ENCODE measurements around the gene AGAP3.
"Not testable (repeated sequence)": the region's sequence is repeated elsewhere in the genome, so short reads cannot be mapped to it uniquely, and the experiment has no call there.

Gene AGAP3

DNA sequence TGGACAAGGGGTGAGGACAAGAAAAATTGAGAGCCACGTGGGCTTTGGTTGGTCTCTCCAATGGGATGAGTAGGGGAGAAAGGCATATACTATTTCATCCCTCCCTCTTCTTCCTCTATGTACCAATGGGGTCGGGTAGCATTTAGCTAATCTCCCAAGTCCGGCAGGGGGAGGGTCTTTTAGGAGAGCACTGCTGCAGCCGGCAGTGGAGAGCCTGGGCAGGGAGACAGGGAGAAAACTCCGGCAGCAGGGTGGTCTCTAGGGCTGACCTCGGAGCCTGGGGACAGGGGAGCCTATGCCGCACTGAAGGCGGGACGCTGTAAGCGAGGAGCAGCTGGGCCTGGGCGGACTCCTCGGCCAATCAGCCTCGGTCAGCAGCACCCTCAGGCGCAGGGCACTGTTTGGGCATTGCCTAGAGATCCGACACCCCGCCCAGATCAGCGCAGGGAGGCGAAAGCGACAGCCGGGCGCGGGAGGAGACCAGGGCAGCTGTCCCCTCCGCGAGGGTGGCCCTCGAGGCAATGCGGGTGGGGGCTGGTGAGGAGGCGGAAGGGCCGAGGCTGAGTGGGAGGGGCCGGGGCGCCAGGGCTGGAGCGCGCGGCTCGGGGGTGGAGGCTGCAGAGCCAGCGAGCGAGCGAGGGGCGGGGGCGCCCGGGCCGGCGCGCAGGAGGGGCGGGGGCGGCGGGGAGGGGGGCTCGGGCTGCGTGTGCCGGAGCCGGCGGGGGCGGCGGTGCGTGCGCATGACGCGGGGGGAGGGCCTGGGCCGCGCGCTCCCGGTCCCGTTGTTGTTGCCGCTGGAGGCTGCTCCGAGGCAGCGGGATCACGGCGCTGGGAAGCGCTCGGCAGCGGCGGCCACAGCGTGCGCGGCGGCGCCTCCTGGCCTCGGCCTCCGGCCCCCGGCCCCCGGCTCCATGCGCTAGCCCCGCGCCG is at the start of gene AGAP3:
AGAP3 (plus strand) TSS at position 785 of the 930 bp plus-strand sequence. CDS start 267 bp downstream, outside the sequence.
- TF ChIP-seq POLR2A (IDR thresholded peaks at IDR 0.05; ENCODE audit: low read length) (peak; percentile 51), GATA1 (IDR thresholded peaks at IDR 0.05; ENCODE audit: low read depth, low read length) (no peak)
- DNase-seq: peak; percentile 81

- peak; percentile 34 for TF ChIP-seq GATA1 (IDR thresholded peaks at IDR 0.05; ENCODE audit: low read depth, low read length)
- peak; percentile 94 for TF ChIP-seq POLR2A (IDR thresholded peaks at IDR 0.05; ENCODE audit: low read length)
- DNase-seq: peak; percentile 97
These were observed 47.1 kb upstream of the AGAP3 start for GRCh38 chr7:151038951-151039849.

DNA sequence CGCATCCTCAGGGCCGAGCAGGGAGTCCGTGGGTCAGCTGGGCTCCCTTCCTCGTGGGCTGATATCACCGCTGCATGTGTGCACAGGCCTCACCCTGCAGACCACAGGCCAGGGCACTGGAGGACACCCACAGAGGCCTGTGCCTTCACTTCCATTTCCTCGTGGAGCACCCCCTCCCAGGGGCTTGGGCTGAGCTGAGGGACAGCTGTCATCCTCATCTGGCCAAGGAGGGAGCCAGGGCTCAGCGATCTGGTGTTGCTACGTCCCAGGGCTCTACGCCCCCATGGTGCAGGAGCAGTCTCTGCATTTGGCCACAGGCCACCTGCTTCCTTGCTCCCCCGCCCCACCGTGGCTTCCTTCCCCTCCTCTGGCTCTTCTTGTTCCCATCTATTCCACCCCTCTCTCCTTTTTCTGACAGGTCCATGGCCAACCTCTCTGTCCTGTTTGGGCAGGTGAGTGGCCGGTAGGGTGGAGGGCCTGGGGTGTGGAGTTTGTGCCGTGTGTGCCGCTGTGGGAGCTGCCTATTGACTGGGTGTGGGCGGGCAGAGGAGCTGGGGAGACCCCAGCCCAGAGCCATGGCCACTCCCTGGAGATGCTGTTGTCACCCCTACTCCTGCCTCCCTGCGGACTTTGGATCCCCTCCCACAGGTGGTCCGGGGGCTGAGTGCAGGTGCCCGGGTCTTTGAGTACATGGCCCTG is 46.3 kb upstream of the AGAP3 start:
- DNase-seq: peak in 1 of 2 experiments; percentile 82
- TF ChIP-seq GATA1 (IDR thresholded peaks at IDR 0.05; ENCODE audit: low read depth, low read length) (no peak), POLR2A (IDR thresholded peaks at IDR 0.05; ENCODE audit: low read length) (no peak)

GRCh38 chr7:151040616-151041375 is 45.5 kb upstream of the AGAP3 start:
- TF ChIP-seq GATA1 (IDR thresholded peaks at IDR 0.05; ENCODE audit: low read depth, low read length) (no peak), POLR2A (IDR thresholded peaks at IDR 0.05; ENCODE audit: low read length) (no peak)
- no peak for DNase-seq

- DNase-seq: not testable (repeated sequence)
These were observed 42.8 kb upstream of the AGAP3 start for GRCh38 chr7:151043449-151043848.

DNA sequence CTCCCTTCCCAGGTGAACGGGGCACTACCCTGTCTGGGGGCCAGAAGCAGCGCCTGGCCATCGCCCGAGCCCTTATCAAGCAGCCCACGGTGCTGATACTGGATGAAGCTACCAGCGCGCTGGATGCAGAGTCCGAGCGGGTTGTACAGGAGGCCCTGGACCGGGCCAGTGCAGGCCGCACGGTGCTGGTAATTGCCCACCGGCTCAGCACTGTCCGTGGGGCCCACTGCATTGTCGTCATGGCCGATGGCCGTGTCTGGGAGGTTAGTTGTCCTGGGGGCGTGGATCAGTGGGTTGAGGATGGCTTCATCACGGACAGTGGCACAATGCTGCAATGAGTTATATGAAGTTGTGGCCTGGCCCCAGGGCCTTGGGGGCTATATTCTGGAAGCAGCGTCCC is 42.3 kb upstream of the AGAP3 start:
- TF ChIP-seq GATA1 (IDR thresholded peaks at IDR 0.05; ENCODE audit: low read depth, low read length) (no peak), POLR2A (IDR thresholded peaks at IDR 0.05; ENCODE audit: low read length) (no peak)
- no peak for DNase-seq

GRCh38 chr7:151045262-151045661 is 41.0 kb upstream of the AGAP3 start:
- no peak for DNase-seq
- TF ChIP-seq GATA1 (IDR thresholded peaks at IDR 0.05; ENCODE audit: low read depth, low read length) (no peak), POLR2A (IDR thresholded peaks at IDR 0.05; ENCODE audit: low read length) (no peak)

- TF ChIP-seq POLR2A (IDR thresholded peaks at IDR 0.05; ENCODE audit: low read length) (no peak), GATA1 (IDR thresholded peaks at IDR 0.05; ENCODE audit: low read depth, low read length) (no peak)
- no peak for DNase-seq
These were observed 40.3 kb upstream of the AGAP3 start for GRCh38 chr7:151045967-151046366.

DNA sequence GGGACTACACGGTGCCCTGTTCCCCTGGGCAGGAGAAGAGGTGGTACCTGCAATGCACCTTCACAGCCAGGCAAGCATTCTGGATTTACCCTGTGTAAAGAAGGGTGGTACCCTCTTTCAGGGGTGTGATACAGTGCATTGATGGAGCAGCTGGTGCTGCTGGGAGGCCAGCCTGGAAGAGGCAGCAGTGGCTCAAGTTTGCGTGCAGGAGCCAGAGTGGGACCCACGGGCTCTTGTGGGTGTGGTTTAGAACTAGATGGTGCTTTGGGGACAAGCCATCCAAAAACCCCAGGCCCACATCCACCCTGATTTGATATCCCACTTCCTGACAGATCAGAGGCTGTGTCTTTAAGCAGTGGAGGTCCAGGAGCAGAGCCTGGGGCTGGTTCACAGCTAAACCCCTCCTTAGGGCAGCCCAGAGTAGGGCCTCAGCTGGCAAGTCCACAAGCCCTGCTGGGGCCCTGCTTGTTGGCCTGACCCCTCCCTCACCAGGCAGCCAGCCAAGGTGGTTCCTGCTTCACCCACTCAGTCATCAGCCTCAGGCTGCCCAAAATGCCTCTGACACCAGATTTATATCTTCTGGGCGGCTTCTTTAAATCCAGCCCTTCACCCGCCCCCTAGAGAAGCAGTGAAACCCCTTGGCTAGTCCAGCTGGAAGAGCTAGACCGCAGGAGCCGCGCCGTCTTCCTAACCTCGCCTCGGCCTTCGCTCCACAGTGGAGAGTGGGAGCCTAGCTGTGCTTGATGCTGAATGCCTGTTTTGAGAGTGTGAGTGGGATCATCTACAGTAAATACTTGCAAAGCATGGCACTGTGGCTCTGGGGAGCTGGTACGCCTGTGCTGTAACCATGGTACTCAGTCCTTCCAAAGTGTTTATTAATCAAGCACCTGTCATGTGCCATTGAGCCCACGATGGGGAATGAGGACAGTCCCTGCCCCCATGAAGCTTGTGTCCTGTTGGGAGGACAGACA is 39.4 kb upstream of the AGAP3 start:
- DNase-seq: peak; percentile 56 to 72
- TF ChIP-seq GATA1 (IDR thresholded peaks at IDR 0.05; ENCODE audit: low read depth, low read length): no peak
- no peak for TF ChIP-seq POLR2A (IDR thresholded peaks at IDR 0.05; ENCODE audit: low read length)

- TF ChIP-seq POLR2A (IDR thresholded peaks at IDR 0.05; ENCODE audit: low read length) (no peak), GATA1 (IDR thresholded peaks at IDR 0.05; ENCODE audit: low read depth, low read length) (no peak)
- no peak for DNase-seq
These were observed 38.1 kb upstream of the AGAP3 start, which contains the start of gene ASIC3 for GRCh38 chr7:151047976-151048815. ASIC3 (plus strand) TSS chr7:151048531; CDS start chr7:151048886, 355 bp downstream.

DNA sequence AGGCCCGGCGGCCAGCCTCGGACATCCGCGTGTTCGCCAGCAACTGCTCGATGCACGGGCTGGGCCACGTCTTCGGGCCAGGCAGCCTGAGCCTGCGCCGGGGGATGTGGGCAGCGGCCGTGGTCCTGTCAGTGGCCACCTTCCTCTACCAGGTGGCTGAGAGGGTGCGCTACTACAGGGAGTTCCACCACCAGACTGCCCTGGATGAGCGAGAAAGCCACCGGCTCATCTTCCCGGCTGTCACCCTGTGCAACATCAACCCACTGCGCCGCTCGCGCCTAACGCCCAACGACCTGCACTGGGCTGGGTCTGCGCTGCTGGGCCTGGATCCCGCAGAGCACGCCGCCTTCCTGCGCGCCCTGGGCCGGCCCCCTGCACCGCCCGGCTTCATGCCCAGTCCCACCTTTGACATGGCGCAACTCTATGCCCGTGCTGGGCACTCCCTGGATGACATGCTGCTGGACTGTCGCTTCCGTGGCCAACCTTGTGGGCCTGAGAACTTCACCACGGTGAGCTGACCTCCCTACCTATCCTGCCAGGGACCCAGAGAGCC is 37.3 kb upstream of the AGAP3 start:
- no peak for DNase-seq
- TF ChIP-seq POLR2A (IDR thresholded peaks at IDR 0.05; ENCODE audit: low read length): no peak
- TF ChIP-seq GATA1 (IDR thresholded peaks at IDR 0.05; ENCODE audit: low read depth, low read length): no peak

All from erythroblast (primary cell).